Activated CD8-positive, alpha-beta T cell treated with anti-CD3 and anti-CD28 coated beads for 36 hours (primary cell): ENCODE measurements around the gene MED26. TPM values are rescaled to one million over a fixed set of nuclear protein-coding genes. Genes with fewer than 3 reads are reported as not detected.

Experiments used
- ATAC-seq: fragments of 200-7000 bp; cut with Tn5 transposase; one replicate; pipeline ENCODE4 v1.10.0; 2021; ENCODE audit warnings: mild to moderate bottlenecking, moderate library complexity
- CTCF ChIA-PET: fragments of 350-600 bp; sonication (Branson Sonifier 250); formaldehyde crosslinking; loops from one replicate; lab custom pipeline; 2021; ENCODE audit warnings: antibody characterized with exemption; lab: Charles Lee
- POLR2A ChIA-PET: fragments of 350-600 bp; sonication (Branson Sonifier 250); formaldehyde crosslinking; loops from one replicate; lab custom pipeline; 2021; ENCODE audit warnings: antibody characterized with exemption; lab: Charles Lee
- DNase-seq: peaks from one replicate; pipeline ENCODE4 v3.0.0-alpha.2; 2020
- H3K27ac Mint-ChIP-seq: one replicate; pipeline ENCODE4 v1.8.0; 2021; ENCODE audit warnings: mild to moderate bottlenecking, mixed read lengths
- H3K27me3 Mint-ChIP-seq: one replicate; pipeline ENCODE4 v1.8.0; 2021; ENCODE audit warnings: mixed read lengths
- H3K36me3 Mint-ChIP-seq: one replicate; pipeline ENCODE4 v1.8.0; 2021; ENCODE audit warnings: low read depth, mixed read lengths
- H3K4me1 Mint-ChIP-seq: one replicate; pipeline ENCODE4 v1.8.0; 2021; ENCODE audit warnings: low read depth, mixed read lengths
- H3K4me3 Mint-ChIP-seq: one replicate; pipeline ENCODE4 v1.8.0; 2021; ENCODE audit warnings: mild to moderate bottlenecking, moderate library complexity, mixed read lengths
- H3K9me3 Mint-ChIP-seq: one replicate; pipeline ENCODE4 v1.8.0; 2021; ENCODE audit warnings: mixed read lengths
- intact Hi-C: fragments of 100-400 bp; cut with micrococcal nuclease; formaldehyde crosslinking; loops from one replicate; pipeline ENCODE4 v1.10.0; 2022
- total RNA-seq, 2 experiments: library from RNA; stranded (reverse); gene quantifications; one replicate each; pipeline ENCODE4 v1.2.3, GENCODE V29; 2021
- TF ChIP-seq, protein P1 (sequence below): fragments of 200-600 bp; IDR thresholded peaks from one replicate; pipeline ENCODE4 v1.8.0; 2022; ENCODE audit warnings: antibody characterized with exemption, mild to moderate bottlenecking

Gene MED26
- total RNA-seq, 2 experiments from 2014 or later: 14.2 to 19.3 TPM

DNA sequence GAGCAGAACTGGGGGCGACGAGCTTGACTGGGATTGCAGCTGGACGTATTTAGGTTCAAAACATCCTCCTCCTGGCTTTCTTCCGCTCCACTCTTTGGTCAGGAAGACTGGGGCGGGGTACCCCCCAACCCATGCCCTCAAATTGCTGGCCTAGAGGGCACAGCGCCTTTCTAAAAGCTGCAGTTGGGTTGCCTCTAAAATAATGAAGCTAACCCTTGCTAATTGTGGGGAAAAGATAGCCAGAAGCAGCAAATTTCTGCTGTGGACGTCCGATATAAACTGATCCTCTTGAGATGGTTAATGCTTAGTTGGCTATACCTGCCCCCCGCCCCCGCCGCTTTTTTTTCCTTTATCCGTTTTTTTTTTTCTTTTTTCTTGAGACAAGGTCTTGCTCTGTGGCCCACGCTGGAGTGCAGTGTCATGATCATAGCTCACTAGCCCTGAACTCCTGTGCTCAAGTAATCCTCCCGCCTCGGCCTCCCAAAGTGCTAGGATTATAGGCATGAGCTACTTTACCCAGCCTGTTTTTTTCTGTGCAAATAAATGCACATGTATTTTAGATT lies 85.0 kb downstream of the MED26 start:
- Mint-ChIP-seq H3K9me3 (no peaks in the 10 kb centered on the region), H3K36me3 (peaks cover 37% of the 10 kb centered on the region), H3K27me3 (no peaks in the 10 kb centered on the region), H3K4me3 (peak overlapping the region; percentile 83), H3K4me1 (peaks cover 44% of the 10 kb centered on the region), H3K27ac (peak overlapping the region; percentile 92)
- TF ChIP-seq, protein P1, sequence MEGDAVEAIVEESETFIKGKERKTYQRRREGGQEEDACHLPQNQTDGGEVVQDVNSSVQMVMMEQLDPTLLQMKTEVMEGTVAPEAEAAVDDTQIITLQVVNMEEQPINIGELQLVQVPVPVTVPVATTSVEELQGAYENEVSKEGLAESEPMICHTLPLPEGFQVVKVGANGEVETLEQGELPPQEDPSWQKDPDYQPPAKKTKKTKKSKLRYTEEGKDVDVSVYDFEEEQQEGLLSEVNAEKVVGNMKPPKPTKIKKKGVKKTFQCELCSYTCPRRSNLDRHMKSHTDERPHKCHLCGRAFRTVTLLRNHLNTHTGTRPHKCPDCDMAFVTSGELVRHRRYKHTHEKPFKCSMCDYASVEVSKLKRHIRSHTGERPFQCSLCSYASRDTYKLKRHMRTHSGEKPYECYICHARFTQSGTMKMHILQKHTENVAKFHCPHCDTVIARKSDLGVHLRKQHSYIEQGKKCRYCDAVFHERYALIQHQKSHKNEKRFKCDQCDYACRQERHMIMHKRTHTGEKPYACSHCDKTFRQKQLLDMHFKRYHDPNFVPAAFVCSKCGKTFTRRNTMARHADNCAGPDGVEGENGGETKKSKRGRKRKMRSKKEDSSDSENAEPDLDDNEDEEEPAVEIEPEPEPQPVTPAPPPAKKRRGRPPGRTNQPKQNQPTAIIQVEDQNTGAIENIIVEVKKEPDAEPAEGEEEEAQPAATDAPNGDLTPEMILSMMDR: no peak
- CTCF ChIA-PET: interaction anchor here (0.9 to 1.5 kb wide), 3 partner anchors 47 to 101 kb away, joined by 3 to 4 read pairs (median 3); partner anchors contain the start of genes C19orf44 and CALR3
- DNase-seq (peak; percentile 37), ATAC-seq (no peak)
- intact Hi-C loops: no loop called here
- POLR2A ChIA-PET: interaction anchor here (0.6 to 4.4 kb wide), 13 partner anchors 9 to 510 kb away, joined by 3 to 35 read pairs (median 3); partner anchors contain the start of genes MED26 and TMEM38A

GRCh38 chr19:16542045-16542909 lies 85.7 kb downstream of the MED26 start, which contains the start of gene CHERP:
Gene CHERP (minus strand): TSS chr19:16542437. CDS start chr19:16542378, 59 bp downstream.
- peaks cover 50% of the 10 kb centered on the region for H3K4me1 Mint-ChIP-seq
- peaks cover 44% of the 10 kb centered on the region for H3K36me3 Mint-ChIP-seq
- ChIA-PET POLR2A (interaction anchor here (0.6 to 4.4 kb wide), 16 partner anchors 8 to 693 kb away, joined by 3 to 35 read pairs (median 3); partner anchors contain the start of genes MED26 and TMEM38A), CTCF (interaction anchor here (1.3 to 1.5 kb wide), 2 partner anchors 46 to 87 kb away, joined by 3 to 4 read pairs; partner anchors contain the start of genes C19orf44 and CALR3)
- peak; percentile 92 for ATAC-seq
- H3K4me3 Mint-ChIP-seq: peak within 1 kb of the TSS; percentile 83
- DNase-seq: peak; percentile 94
- H3K27me3 Mint-ChIP-seq: no peaks in the 10 kb centered on the region
- peak within 1 kb of the TSS; percentile 92 for H3K27ac Mint-ChIP-seq
- intact Hi-C loops: no loop called here
- no peaks in the 10 kb centered on the region for H3K9me3 Mint-ChIP-seq
- TF ChIP-seq, protein P1: no peak

DNA sequence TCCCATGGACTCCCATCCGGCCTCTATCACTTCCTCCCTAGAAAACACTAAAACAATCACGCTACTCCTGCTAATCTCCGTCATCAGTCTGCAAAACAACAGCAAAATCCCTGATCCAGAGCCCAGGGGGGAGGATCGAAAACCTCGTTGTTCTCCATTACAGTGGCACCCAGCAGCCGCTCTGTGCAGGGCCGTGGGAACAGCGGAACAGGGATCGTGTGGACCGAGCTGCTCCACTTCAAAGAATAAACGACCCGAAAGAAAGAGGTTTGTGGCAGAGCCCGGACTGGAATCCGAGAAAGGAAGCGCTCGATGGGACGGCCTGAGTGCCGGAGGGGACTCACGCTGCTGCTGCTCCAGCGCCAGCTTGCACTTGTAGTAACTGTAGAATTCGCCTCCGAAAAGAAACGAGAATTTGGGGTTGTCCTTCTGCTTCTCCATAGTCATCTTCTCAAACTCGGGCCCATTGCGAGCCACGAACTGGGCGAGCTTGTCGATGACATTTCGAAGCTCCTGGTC lies 86.4 kb downstream of the MED26 start:
- no peaks in the 10 kb centered on the region for H3K27me3 Mint-ChIP-seq
- ATAC-seq: no peak

DNA sequence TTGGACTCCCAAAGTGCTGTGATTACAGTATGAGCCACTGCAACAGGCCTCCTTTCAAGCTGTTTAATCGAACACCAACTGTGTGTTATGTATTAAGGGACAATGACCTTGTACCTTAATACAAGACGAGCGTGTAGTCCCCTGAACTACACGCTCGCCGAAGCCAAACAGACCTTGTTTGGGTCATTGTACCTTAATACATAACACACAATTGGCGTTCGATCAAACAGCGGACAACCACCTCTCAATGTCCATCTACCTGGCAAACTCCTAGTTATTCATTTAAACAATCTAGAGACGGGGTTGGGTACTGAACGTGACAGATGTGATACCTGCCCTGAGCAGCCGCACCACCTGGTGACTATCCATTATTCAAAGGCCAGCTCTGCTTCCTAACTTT lies 87.1 kb downstream of the MED26 start:
- Mint-ChIP-seq H3K4me3 (peak overlapping the region; percentile 83), H3K36me3 (peaks cover 50% of the 10 kb centered on the region), H3K9me3 (no peaks in the 10 kb centered on the region), H3K27me3 (no peaks in the 10 kb centered on the region), H3K4me1 (peaks cover 48% of the 10 kb centered on the region), H3K27ac (peak overlapping the region; percentile 66)
- no peak for DNase-seq
- ATAC-seq: no peak
- TF ChIP-seq, protein P1: no peak
- POLR2A ChIA-PET: interaction anchor here (1.0 to 4.4 kb wide), 5 partner anchors 13 to 274 kb away, joined by 3 to 35 read pairs (median 3); partner anchors contain the start of gene MED26
- intact Hi-C loops: no loop called here
- CTCF ChIA-PET: no interaction called here

More for the DNA sequence above, 86.4 kb downstream of the MED26 start:
- Mint-ChIP-seq H3K4me3 (peak overlapping the region; percentile 83), H3K36me3 (peaks cover 45% of the 10 kb centered on the region), H3K9me3 (no peaks in the 10 kb centered on the region), H3K27ac (peak overlapping the region; percentile 66), H3K4me1 (peaks cover 48% of the 10 kb centered on the region)
- ChIA-PET CTCF (no interaction called here), POLR2A (interaction anchor here (0.6 to 4.4 kb wide), 9 partner anchors 9 to 694 kb away, joined by 3 to 35 read pairs (median 3); partner anchors contain the start of gene MED26)
- DNase-seq: peak; percentile 35
- intact Hi-C loops: no loop called here
- TF ChIP-seq, protein P1: no peak
